LHCN-M2 (cell line): ENCODE results near the gene MOB1B. TPM values are rescaled to one million over a fixed set of nuclear protein-coding genes. Genes with fewer than 3 reads are reported as not detected.

ENCODE experiments used
- DNase-seq: peaks from one replicate; pipeline ENCODE4 v3.0.0-alpha.2; 2012; ENCODE audit warnings: low read depth
- total RNA-seq: library from RNA; depleted of rRNA; stranded (reverse); fragments of >200 nt; gene quantifications from 2 replicates; pipeline ENCODE4 v1.2.3, GENCODE V29; 2014

The MOB1B gene
- total RNA-seq, 1 experiment from 2014 or later, result 11.8 TPM

DNA sequence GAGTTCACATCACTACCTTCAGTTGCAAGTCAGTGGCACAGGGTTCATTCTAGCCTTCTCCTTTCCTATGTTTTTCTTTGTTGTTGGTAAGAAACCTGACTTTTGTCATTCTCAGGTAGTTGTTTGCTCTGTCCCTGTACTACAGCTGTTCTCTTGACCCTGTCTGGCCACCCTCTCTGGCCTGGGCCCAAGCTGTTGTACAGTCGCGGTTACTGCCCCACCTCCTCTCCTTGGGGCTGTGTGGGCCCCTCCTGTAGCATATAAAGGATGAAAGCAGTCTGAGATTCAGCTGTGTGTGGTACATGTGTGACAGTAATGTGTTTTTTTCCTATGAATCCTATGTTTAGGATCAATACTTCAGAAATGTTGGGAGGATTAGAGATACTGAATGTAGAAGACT is 12.5 kb downstream of the MOB1B start:
- DNase-seq, result no peak

- DNase-seq, result no peak
These were observed 13.1 kb downstream of the MOB1B start for GRCh38 chr4:70915036-70915815.

DNA sequence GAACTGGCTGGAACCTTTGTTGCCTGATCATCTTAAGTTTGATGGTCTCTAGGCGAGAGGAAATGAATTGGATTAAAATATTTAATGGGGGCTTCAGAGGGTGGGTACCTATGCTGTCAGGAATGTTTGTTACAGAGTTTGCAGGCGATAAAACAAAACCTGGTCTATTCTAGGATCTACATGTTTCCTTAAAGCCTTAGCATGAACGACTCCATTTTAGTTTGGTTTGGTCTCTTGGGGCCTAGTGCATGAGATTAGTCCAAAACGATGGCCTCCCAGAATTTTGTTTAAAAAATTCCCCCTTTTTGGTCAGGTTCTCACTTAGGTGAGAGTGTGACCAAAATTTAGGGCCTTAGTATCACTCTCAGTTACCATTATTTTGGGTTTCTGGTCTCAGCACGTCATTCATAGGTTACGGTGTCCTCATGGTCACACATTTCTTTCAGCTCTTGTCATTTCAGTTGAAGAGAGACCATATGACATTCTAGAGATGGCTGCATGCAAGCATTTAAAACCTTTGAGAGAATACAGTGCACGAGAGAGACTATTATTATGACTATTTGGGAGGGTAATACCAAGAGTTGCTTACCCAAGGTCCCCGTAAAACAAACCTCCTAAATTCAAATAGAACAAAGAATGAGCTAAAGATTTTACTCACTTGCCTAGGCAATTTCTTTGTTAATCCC is 13.8 kb downstream of the MOB1B start:
- no peak for DNase-seq

DNA sequence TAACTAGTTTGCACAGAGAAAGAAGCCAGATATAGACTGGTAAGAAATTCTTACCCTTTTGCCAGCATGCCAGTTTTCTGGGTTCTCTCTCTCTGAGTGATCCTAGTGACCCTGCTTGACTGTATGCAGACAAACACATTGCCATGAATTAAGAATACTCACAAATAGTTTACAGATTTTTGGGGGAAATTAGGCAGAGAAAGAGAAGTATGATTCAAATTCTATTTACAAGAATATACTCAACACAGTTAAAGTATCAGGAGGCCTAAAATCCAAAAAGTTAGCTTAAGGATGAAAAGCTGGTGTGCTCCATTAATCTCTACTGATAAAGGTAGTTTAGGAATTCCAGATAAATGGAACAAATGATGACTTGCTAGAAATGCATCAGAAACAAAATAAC is 18.4 kb downstream of the MOB1B start:
- no peak for DNase-seq

DNA sequence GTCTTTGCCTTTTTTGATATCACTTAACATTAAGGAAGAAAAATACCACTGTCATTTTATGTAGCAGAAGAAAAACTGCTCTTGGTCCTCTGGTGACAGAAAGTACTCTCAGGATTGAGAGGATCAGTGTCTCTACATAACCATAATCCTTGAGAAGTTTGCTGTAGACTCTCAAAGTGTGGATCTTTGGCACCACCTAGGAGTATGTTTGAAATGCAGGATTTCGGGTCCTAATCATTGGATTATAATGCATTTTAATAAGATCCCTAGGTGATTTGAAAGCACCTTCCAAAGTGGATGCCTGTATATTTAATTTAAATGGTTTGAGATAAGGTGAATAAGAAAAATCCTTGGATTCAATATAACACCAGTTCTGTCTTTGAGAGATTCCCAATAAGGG is 23.2 kb downstream of the MOB1B start:
- DNase-seq, result no peak

DNA sequence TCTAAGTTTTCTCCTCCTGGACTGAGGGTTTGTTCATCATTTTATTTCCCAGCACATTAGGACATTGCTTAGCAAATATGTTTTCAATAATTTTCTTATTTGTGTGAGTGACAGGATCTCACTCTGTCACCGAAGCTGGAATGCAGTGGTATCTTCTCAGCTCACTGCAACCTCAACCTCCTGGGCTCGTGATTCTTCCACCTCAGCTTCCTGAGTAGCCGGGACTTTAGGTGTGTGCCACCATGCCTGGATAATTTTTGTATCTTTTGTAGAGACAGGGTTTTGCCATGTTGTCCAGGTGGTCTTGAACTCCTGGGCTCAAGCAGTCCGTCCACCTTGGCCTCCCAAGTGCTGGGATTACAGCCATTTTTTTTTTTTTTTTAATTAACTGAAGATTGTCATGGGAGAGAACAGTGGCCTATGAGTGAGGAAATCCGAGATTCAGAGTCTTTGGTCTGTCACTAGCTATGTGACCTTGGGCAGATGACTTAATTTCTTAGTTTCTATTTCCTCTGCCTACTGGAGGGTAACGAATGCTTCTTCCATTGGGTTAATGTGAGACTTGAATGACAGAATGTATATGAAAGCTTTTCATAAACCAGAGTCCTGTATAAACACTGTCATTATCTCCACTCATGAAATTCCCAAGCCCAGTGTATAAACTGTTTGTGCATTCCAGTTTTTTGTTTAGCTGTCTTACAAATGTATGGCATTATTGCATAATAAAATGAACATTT is 23.9 kb downstream of the MOB1B start:
- DNase-seq, result no peak

- no peak for DNase-seq
These were observed 25.5 kb downstream of the MOB1B start for GRCh38 chr4:70927502-70928137.

- no peak for DNase-seq
These were observed 28.5 kb downstream of the MOB1B start for GRCh38 chr4:70930530-70931256.

DNA sequence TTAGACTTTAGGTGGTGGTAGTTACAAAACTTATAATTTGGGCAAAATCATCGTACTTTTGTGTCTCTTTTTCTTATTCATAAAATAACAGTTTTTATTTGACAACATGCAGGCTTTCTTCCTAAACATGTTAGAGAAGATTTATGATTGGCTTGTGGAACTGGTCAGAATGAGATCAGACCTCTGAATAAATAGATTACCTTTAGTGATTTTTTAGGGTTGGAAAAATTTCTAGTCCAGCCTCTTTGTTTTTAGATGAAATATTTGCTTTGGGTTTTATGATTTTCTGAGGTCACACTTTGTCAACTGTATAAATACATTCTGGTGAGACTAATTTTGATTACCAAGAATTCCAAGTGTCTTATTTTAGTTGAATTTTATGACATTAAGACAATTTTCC is 29.2 kb downstream of the MOB1B start:
- DNase-seq, result no peak

GRCh38 chr4:70932984-70933383 is 30.8 kb downstream of the MOB1B start:
- DNase-seq, result no peak

DNA sequence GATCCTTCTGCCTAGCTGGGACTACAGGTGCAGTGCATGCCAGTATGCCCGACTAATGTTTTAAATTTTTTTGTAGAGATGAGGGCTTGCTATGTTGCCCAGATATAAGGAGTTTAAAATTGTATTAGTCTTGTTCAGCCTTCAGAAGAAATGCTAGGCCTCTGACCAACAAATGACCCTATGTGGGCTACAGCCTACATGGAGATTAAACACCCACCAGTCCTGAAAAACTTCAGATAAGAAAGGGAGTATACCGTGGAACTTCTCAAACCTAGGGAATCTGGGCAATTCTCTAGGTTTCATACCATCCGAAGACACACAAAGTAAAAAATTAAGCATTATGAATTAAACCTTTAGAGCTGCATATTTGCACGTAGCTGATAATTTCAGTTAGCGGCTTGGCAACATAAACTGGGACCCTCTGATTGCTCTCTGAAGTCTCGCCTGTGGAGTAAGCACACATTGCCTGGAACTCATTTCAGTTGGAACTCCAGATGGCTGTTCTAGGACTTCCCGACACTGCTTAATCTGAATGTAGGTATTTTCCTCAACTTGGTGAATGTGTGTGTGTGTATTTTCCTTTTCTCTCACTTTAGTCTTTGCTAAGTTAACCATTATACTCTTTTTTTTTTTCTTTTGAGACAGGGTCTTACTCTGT is 33.0 kb downstream of the MOB1B start:
- DNase-seq, result no peak

DNA sequence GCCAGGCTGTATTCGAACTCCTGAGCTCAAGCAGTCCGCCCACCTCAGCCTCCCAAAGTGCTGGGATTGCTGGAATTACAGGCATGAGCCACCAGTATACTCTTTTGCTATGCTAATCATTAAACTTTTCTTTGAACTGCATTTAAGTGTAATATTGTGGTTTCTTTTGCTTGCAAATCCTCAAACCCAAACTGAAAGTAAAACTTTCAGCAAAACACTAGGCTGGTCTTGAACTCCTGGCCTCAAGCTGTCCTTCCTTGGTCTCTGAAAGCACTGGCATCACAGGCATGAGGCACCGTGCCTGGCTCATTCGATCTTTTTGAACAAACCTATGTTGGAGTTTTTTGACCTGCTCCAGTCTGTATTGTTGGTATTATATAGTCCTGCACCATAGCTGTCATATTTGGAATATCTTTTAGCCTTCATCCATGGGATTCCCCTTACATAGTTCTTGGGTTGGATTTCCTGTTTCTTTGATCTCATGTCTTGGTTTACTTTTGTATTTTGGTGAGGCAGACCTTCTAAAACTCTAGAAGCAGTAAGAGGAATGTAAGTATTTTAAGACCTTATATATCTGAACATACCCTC is 34.1 kb downstream of the MOB1B start:
- DNase-seq, result no peak

- no peak for DNase-seq
These were observed 35.9 kb downstream of the MOB1B start for GRCh38 chr4:70938086-70938485.

DNA sequence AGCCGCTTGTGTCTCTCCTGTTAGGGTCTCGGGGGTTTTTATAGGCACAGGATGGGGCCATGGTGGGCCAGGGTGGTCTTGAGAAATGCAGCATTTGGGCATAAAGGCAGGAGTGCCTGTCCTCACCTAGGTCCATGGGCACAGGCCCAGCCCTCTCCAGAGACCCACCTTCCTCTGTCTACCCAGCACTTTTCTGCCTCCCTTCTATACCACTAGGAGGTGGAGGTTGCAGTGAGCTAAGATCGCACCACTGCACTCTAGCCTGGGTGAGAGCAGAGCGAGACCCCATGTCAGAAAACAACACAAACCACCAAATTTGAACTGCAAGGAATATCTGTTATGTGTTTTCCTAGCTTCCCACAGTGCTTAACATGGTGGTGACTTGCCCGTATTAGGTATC is 38.0 kb downstream of the MOB1B start:
- no peak for DNase-seq

DNA sequence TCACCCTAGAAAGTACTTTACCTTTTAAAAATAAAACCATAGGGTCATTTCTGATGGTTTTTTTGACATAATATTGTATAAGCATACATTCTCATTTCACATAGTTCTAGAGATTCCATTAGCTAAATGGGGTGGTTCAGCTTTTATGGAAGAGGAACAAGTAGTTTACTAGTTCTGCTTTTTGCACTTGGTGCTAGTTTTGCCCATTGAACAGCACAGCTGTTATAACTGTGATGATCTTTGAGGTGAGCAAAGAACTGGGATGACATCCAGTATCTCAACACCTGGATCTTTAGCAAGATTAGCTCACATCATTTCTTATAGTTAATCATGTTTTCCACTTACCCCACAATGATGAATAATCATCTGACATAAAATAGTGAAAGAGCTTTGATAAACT is 40.9 kb downstream of the MOB1B start:
- no peak for DNase-seq

- DNase-seq, result no peak
These were observed 42.9 kb downstream of the MOB1B start for GRCh38 chr4:70945046-70945445.

- DNase-seq, result no peak
These were observed 43.4 kb downstream of the MOB1B start for GRCh38 chr4:70945452-70946055.

- no peak for DNase-seq
These were observed 44.8 kb downstream of the MOB1B start for GRCh38 chr4:70946939-70947338.

- DNase-seq, result no peak
These were observed 46.6 kb downstream of the MOB1B start for GRCh38 chr4:70948665-70949260.

- DNase-seq, result peak; percentile 33
These were observed 51.9 kb downstream of the MOB1B start for GRCh38 chr4:70954032-70954431.
